Measurements from ENCODE around the gene SNX8.
"Not testable (repeated sequence)": the region's sequence is repeated elsewhere in the genome, so short reads cannot be mapped to it uniquely, and the experiment has no call there.

The SNX8 gene, protein sequence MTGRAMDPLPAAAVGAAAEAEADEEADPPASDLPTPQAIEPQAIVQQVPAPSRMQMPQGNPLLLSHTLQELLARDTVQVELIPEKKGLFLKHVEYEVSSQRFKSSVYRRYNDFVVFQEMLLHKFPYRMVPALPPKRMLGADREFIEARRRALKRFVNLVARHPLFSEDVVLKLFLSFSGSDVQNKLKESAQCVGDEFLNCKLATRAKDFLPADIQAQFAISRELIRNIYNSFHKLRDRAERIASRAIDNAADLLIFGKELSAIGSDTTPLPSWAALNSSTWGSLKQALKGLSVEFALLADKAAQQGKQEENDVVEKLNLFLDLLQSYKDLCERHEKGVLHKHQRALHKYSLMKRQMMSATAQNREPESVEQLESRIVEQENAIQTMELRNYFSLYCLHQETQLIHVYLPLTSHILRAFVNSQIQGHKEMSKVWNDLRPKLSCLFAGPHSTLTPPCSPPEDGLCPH

DNA sequence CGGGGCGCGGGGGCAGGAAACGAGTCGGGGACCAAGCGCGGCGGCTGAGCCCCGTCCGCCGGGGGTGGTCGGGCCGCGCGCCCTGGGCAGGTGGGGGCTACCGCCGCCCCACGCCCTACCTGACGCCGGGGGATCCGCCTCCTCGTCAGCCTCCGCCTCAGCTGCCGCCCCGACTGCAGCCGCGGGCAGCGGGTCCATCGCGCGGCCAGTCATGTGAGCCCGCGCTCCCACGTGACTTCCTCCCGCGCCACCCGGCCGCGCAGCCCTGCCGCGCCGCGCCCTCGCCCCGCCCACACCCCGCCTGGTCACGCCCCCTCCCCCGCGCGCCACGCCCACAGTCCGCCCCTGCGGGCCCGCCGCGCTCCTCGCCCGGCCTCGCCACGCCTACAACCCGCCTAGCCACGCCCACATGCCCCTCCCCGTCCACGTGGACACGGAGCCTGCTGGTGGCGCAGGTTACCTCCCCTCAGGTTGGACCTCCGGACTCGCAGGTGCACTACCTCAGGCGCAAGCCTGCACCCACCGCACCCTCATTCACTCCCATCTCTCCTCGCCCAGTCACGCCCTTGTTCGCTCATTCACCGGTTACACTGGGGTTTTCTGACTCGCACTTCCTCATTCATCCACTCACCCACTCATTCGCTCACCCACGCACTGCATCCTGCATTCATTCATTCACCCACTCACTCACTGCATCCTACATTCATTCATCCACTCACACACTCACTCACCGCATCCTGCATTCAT, at the start of gene SNX8:
TSS of gene SNX8 (minus strand) at position 233 of the 747 bp plus-strand sequence. CDS start at position 213, 20 bp downstream.
- peak; percentile 92 for DNase-seq

DNA sequence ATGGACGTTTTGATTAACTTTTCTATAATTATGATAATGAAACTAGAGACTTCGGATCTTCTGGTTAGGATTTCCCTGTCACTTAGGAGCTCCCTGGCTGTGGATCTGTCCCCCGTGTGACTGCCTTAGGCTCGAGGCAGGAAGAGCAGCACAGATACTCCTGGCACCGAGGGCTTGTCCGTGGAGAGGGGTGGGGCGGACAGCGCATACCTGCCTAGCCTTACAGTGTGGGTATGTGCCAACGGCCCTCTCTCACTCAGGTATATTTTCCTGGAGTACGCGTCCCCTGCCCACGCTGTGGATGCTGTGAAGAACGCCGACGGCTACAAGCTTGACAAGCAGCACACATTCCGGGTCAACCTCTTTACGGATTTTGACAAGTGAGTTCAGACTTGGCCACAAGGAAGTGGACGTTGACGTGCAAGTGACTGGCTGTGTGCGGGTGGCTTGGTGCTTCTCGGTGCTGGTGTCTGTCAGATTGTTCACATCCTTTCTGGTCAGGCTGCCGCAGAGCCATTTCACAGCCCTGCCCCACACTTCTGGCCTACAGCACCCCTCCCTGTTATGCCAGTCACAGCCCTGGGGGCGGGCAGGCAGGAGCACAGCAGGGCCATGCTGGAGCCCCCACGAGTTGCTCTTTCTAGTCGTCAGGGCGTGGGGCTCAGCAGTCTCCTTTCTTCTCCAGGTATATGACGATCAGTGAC, 48.3 kb upstream of the SNX8 start:
- DNase-seq = no peak

DNA sequence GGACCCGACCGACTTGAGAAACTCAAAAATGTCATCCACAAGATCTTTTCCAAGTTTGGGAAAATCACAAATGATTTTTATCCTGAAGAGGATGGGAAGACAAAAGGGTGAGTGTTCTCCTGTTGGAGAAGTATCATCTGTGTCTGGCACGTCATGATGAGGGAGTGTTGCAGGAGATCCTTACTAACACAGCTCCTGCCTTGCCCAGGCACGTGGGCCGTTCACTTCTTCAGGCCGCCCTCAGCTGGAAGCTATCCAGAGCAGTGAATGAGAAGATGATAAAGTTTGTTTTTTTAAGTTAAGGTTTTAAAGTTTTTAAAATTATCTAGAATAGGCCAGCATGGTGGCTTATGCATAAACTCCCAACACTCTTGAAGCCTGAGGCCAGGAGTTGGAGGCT, 46.6 kb upstream of the SNX8 start:
- no peak for DNase-seq

DNA sequence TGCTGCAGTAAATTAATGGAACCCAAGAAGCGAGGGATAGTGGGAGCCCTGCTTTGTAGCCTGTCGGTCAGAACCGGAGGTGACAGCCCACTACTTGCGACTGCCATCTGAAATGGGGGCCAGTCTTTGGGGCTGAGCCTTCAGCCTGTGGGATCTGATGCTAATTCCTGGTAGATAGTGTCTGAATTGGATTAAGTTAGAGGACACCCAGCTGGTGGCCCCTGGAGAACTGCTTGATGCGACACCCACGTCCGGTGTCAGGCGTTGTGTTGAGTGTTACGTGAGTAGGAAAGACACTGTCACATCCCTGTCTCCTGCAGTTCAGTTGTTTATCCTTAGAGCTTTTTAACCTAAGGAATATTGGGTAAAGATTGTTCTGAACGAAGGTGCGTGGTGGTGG, 45.4 kb upstream of the SNX8 start:
- no peak for DNase-seq

DNA sequence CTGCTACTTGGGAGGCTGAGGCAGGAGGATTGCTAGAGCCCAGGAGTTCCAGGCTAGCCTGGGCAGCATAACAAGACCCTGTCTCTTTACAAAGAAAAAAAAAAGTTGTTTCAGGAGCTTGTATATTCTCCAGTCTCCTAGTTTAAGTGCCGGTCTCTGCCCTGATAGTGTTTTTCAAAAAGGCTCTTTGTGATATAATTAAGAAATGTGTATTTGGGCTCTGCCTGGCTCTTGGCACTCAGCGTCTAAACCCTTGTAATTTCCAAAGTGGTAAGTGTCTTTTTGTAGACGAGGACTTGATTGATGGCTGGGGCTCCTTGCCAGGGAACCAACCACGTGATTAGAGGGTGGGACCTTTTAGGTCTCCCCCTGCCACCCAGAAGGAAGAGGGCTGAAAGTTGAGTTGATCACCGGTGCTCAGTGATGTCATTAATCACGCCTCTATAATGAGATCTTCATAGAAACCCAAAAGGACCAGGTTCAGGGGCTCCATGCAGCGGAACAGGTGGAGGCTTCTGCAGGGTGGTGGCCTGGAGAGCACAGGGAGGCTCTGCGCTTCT, 44.8 kb upstream of the SNX8 start:
- DNase-seq = no peak

DNA sequence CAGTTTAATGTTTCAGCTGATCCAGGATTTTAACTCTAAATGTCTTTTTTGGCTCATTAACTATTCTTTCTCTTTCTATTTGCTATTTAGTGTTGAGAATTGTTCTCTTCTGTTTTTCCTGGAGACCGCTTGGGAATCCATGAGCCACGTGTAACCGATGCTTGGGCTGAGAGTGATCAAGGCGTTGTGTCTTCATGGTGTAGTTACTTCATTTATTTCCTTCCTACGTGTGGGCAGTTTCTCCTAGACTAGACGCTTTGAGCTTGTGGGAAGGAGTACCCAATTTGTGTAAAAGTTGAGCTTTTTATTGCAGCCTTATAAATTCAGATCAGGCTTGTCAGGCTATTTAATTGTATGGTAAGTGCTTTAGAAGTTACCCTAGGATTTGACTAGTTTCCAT, 43.3 kb upstream of the SNX8 start:
- no peak for DNase-seq

DNA sequence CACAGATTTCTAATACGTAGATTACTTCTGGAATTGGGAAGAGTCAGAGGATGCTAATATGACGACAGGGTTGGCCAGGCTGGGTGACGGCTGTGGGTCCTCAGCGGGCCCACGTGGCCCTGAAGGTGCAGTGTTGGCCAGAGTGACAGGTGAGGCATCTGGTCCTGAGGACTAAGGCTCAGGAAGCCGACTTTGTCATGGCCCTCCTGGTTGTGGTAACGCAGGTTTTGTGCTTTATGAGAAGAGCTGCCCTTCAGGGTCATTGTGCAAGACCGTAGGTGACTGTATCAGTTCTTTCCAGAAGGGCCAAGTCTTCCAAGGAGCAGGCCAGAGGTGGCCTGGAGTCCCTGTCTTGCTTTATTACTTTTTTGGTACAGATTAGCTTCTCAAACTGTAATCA, 42.9 kb upstream of the SNX8 start:
- no peak for DNase-seq

DNA sequence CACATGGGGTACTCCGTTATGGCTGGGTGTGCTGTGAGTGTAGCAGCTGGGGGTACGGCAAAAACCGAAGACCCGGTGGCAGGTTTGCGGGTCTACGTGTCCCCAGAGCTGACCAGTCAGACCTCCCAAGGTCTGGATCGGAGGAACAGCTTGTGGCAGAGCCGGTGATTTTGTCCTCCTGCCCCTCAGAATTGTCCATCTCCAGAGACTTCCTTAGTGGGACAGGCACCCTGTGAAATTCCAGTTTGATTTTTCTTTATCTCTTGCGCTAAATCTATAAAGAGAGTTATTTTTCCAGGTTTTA, 41.4 kb upstream of the SNX8 start:
- no peak for DNase-seq

DNA sequence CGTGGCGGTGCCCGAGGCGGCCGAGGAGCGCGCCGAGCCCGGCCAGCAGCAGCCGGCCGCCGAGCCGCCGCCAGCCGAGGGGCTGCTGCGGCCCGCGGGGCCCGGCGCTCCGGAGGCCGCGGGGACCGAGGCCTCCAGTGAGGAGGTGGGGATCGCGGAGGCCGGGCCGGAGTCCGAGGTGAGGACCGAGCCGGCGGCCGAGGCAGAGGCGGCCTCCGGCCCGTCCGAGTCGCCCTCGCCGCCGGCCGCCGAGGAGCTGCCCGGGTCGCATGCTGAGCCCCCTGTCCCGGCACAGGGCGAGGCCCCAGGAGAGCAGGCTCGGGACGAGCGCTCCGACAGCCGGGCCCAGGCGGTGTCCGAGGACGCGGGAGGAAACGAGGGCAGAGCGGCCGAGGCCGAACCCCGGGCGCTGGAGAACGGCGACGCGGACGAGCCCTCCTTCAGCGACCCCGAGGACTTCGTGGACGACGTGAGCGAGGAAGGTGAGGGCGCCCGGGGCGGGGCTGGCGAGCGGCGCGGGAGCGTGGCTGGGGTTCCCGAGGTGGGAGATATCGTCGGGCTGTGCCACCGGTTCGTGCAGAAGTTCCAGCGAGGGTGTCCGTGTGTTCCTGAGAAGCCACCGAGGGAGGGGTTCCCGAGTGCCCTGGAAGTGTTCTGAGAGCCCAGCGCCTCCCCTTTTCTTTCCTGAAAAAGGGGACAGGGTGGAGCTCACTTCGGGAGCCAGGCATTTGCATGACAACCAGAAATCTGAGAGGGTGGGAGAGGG, 40.9 kb upstream of the SNX8 start:
- DNase-seq = no peak

DNA sequence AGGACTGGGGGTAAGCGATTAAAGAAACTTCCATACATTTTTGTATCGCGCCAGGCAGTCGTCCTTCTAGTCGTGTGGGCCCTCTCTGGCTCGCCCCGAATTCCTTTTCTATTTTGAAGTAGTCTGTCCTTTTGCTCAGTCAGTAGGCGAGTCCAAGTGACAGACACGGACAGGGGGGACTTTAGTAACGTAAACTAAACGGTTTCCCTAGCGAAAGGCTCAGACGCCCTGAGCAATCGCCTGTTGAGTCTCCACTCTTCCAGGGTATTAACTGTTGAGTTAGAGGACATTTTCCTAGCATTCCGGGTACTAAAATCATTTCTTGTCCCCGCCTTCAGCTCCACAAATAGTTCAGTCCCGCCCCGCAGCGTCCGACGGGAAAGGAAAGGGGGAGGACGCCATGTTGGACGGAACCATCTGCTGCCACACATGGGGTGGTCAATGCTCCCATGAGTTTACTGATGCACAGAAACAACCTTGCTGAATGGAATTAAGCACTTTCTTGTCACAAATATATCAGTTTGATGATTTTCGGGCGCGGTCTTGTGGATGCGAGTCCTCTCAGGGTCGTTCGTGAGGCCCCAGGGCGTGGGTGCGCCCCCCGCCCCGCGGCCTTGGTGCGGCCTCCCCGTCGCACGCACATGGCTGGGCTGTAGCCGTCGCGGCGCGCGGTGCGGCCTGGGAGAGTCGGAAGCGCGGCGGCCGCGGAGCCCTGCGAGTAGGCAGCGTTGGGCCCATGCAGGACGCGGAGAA, 40.1 kb upstream of the SNX8 start, which contains the start of gene EIF3B:
TSS of gene EIF3B (plus strand) at position 642 of the 753 bp plus-strand sequence. CDS start at position 737, 95 bp downstream.
- peak; percentile 97 for DNase-seq

DNA sequence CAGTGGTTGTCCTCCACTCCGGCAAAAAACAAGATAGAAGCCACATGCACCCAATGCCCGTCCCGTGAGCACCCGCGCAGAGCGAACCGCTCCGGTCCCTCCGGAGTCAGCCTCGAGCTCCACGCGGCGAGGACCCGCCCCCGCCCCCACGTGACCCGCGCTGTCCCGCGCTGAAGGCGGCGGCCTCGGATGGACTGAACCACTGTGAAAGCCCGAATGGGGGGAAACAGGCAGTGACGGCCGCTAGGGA, 39.6 kb upstream of the SNX8 start:
- no peak for DNase-seq

DNA sequence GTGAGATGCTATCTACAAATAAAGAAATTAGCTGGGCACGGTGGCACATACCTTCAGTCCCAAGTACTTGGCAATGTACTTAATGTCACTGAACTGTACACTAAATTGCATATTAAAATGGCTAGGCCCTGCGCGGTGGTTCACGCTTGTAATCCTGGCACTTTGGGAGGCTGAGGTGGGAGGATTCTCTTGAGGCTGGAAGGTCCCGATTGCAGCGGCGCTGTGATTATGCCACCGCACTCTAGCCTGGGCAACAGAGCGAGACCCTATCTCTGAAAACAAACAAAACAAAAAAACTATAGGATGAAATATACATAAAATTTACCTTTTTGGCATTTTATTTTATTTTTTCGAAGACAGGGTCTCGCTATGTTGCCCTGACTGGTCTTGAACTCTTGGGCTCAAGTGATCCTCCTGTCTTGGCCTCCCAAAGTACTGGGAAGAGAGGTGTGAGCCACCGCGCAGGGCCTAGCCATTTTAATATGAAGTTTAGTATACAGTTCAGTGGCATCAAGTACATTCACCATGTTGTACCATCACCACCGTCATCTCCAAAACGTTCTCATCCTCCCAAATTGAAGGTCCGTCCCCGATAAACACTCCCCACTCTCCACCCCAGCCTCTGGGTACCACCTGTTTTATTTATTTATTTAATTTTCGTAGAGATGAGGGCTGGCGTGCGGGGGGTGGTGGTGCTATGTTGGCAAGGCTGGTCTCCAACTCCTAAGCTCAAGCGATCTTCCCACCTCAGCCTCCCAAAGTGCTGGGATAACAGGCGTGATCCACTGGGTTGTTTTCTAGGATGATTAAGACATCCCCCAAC, 39.1 kb upstream of the SNX8 start:
- DNase-seq = peak; percentile 47

DNA sequence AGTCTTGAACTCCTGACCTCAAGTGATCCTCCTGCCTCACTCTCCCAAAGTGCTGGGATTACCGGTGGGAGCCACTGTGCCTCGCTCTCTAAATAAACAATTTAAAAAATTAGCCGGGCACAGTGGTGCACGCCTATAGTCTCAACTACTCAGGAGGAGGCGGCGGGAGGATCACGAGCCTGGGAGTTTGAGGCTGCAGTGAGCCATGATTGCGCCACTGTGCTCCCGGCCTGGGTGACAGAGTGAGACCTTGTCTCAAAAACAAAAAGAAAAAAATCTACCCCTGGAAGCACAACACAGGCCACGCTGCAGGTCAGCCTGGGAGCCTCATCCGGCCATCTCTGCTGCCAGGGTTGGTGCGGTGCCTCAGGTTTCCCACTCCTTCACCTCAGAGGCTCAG, 36.6 kb upstream of the SNX8 start:
- DNase-seq = no peak

DNA sequence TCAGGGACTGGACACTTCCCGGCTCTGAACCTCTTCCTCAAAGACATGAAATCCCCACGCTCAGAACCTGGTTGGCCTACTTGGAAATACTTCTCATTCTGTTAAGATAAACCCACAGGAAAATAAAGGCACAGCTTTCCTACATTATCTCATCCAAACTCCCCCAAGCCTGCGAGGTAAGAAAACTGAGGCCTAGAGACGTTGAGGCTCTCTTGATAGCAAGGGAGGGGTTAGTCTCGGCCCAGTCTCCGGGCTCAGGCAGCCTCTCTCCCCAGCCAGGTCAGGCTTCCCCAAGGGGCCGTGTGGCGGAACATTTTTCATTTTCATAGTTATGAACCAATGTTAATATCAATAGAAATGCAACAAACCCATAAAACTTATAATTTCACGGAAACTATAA, 35.8 kb upstream of the SNX8 start:
- DNase-seq = no peak

DNA sequence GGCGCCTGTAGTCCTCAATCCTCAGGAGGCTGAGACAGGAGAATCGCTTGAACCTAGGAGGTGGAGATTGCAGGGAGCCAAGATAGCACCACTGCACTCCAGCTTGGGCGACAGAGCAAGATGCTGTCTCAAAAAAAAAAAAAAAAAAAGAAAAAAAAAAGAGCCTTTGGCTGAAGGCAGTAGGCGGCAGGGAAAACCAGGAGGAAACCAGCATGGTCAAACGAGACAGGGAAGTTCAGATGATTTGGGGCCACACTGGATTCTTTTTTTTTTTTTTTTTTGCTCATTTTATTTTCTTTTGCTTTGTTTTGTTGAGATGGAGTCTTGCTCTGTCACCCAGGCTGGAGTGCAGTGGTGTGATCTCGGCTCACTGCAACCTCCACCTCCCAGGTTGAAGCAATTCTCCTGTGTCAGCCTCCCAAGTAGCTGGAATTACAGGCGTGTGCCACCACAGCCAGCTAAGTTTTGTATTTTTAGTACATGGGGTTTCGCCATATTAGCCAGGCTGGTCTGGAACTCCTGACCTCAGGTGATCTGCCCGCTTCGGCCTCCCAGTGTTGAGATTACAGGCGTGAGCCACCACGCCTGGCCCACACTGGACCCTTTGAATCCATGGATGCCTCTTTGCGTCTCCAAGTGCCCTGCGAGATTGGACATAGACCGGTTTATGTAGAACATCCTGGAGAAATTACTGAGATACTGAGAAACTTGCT, 33.3 kb upstream of the SNX8 start:
- DNase-seq = not testable (repeated sequence)

DNA sequence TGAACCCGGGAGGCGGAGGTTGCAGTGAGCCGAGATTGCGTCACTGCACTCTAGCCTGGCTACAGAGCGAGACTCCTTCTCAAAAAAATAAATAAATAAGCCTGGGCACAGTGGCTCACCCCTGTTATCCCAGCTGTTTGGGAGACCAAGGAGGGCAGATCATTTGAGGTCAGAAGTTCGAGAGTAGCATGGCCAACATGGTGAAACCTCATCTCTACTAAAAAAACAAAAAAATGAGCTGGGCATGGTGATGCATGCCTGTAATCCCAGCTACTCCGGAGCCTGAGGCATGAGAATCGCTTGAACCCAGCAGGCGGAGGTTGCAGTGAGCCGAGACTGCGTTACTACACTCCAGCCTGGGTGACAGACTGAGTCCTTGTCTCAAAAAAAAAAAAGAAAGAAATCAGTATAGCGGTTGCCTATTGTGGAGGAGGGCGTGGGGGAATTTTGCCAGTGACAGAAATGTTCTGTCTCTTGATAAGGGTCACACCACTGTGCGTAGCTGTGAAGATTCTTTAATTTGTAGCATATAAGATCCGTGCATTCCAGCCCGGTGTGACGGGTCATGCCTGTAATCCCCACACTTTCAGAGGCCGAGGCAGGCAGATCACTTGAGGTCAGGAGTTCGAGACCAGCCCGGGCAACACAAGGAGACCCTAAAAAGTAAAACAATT, 22.5 kb upstream of the SNX8 start:
- no peak for DNase-seq

DNA sequence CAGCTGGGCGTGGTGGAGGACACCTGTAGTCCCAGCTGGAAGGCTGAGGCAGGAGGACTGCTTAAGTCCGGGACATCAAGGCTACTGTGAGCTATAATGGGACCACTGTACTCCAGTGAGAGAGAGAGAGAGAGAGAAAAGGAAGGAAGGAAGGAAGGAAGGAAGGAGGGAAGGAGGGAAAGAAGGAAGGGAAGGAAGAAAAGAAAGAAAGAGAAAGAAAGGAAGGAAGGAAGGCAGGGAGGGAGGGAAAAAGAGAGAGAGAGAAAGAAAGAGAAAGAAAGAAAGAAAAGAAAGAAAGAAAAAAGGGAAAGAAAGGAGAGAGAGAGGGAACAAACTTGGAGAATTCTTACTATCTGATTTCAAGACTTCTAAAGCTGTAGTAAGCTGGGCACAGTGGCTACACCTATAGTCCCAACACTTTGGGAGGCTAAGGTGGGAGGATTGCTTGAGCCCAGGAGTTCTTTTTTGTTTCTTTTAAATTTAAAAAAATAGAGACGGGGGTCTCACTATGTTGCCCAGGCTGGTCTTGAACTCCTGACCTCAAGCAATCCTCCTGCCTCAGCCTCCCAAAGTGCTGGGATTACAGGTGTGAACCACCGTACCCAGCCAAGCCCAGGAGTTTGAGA, 18.5 kb upstream of the SNX8 start:
- not testable (repeated sequence) for DNase-seq

DNA sequence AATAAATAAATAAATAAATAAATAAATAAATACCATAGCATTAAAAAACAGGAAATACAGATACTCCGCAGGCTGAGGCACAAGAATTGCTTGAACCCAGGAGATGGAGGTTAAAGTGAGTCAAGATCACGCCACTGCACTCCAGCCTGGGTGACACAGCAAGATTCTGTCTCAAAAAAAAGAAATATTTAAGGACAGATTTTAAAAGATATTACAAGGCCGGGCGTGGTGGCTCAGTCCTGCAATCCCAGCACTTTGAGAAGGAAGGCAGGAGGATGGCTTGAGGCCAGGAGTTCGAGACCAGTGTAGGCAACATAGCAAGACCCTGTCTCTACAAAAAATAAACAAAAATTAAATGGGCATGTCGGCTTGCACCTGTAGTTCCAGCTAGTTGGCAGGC, 17.5 kb upstream of the SNX8 start:
- DNase-seq = no peak

DNA sequence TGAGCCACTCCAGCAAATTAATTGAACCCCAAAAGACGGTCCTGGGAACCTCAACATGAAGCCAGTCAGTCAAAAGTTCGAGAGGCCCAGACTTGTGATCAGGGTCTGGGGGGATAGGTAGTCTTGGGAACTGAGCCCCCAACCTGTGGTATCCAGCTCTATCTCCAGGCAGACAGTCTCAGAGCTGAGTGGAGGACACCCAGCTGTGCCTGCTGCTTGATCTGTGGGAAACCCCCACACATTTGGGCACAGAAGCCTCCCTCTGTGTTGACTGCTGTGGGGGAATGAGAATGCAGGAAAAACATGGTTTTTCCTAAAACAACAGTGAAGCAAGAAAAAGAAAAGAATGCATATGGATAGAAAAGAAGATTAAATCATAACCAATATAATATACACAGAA, 16.3 kb upstream of the SNX8 start:
- DNase-seq = no peak

All from DMS79 treated with DMSO at 0.1 percent for 48 hours (cell line).